Gastroesophageal sphincter (tissue), 3 donors: ENCODE results near the gene KCNS3.

Experiments used
- EP300 ChIP-seq: sonication (generic); formaldehyde crosslinking; IDR thresholded peaks from one replicate; pipeline ENCODE4 v1.6.1; 2017; ENCODE audit warnings: antibody characterized with exemption, mild to moderate bottlenecking
- POLR2A ChIP-seq, 2 donors: fragments of 450-650 bp; IDR thresholded peaks; one replicate each; pipeline ENCODE4 v1.6.1; 2017; ENCODE audit warnings: antibody characterized with exemption in 2 of 2, mild to moderate bottlenecking in 2 of 2, moderate library complexity in 1 of 2
- POLR2AphosphoS5 ChIP-seq: sonication (generic); formaldehyde crosslinking; IDR thresholded peaks from one replicate; pipeline ENCODE4 v1.6.1; 2017; ENCODE audit warnings: antibody characterized with exemption
- TF ChIP-seq, protein P1 (sequence below), 4 experiments: fragments of 200-600 bp in 2 of 4; fragments of 450-650 bp in 2 of 4; sonication (generic) in 1 of 4; IDR thresholded peaks; one replicate each; pipeline ENCODE4 v1.5.1; 2017 to 2019; ENCODE audit warnings: antibody characterized with exemption in 4 of 4, mild to moderate bottlenecking in 2 of 4, moderate library complexity in 2 of 4

DNA sequence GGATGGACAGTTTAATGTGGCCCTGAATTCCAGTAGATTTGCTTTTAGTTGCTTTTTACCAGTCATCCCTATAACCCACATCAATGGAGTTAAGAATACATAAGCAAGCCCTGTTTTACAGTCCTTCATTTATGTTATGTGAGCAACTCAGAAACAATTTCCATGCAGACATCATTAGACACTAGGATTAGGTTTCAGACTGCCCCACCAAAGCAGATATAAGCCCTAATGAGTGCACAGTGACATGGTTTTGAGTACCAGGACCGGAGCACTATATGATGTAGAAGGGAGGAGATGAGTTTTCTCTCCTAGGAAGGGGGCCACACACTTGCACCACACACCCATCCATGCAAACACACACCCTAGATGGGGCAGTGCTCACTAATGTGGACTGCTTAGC is 15.5 kb downstream of the KCNS3 start:
- TF ChIP-seq, protein P1, sequence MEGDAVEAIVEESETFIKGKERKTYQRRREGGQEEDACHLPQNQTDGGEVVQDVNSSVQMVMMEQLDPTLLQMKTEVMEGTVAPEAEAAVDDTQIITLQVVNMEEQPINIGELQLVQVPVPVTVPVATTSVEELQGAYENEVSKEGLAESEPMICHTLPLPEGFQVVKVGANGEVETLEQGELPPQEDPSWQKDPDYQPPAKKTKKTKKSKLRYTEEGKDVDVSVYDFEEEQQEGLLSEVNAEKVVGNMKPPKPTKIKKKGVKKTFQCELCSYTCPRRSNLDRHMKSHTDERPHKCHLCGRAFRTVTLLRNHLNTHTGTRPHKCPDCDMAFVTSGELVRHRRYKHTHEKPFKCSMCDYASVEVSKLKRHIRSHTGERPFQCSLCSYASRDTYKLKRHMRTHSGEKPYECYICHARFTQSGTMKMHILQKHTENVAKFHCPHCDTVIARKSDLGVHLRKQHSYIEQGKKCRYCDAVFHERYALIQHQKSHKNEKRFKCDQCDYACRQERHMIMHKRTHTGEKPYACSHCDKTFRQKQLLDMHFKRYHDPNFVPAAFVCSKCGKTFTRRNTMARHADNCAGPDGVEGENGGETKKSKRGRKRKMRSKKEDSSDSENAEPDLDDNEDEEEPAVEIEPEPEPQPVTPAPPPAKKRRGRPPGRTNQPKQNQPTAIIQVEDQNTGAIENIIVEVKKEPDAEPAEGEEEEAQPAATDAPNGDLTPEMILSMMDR (IDR thresholded peaks at IDR 0.05) = no peak
- TF ChIP-seq EP300 (no peak), POLR2AphosphoS5 (no peak), POLR2A (IDR thresholded peaks at IDR 0.05) (no peak)
